HepG2 (cell line): ENCODE measurements around the gene PDZD2.

ENCODE experiments used
- CBFB ChIP-seq: sonication (generic); formaldehyde crosslinking; IDR thresholded peaks from 2 replicates; pipeline ENCODE4 v1.4.0; 2020; ENCODE audit warnings: missing genetic modification reagents
- KLF16 ChIP-seq, 2 experiments: sonication (generic) in 1 of 2; formaldehyde crosslinking in 1 of 2; IDR thresholded peaks; 2 replicates each; pipeline versions ENCODE4 v1.6.1 to v1.8.0; 2016 to 2023; ENCODE audit warnings: missing genetic modification reagents in 2 of 2, missing compliant biosample characterization in 1 of 2
- YY1 ChIP-seq: IDR thresholded peaks from 2 replicates; pipeline ENCODE4 v1.6.1; 2011; ENCODE audit warnings: low read length, low read depth, moderate library complexity, mild to moderate bottlenecking; ENCODE audit not compliant: insufficient read depth, insufficient replicate concordance
- ZNF660 ChIP-seq: sonication (generic); formaldehyde crosslinking; IDR thresholded peaks from 2 replicates; pipeline ENCODE4 v1.5.1; 2020; ENCODE audit warnings: mild to moderate bottlenecking, low read depth, missing genetic modification reagents, borderline replicate concordance
- ZNF670 ChIP-seq: sonication (generic); formaldehyde crosslinking; IDR thresholded peaks from 2 replicates; pipeline ENCODE4 v1.8.0; 2022; ENCODE audit warnings: mild to moderate bottlenecking, missing genetic modification reagents, borderline replicate concordance
- TF ChIP-seq, protein P1 (sequence below): sonication (generic); formaldehyde crosslinking; IDR thresholded peaks from 2 replicates; pipeline ENCODE4 v1.4.0; 2020; ENCODE audit warnings: missing genetic modification reagents; ENCODE audit errors: not compliant biosample characterization

DNA sequence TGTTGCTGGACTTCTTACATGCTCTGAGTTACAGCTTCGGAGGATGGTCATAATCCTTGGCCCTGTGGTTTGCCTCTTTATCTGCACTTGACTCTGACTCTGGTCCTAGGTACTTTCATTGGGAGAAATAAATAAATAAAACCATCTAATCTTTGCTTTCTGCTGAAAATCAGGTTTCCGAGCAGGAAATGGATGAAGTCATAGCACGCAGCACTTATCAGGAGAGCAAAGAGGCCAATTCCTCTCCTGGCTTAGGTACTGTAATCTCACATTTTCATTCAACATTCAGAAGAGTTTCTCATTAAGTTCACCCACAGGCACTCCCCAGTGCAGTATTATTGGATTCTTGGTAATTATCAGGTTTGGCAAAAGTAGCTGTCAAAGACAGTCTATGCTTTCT lies 430.5 kb downstream of the PDZD2 start:
- no peak for TF ChIP-seq YY1
- no peak for TF ChIP-seq ZNF670 (CRISPR knock-in tag)
- no peak for TF ChIP-seq ZNF660 (CRISPR knock-in tag)
- TF ChIP-seq KLF16 (CRISPR knock-in tag; IDR thresholded peaks at IDR 0.05) = no peak
- TF ChIP-seq CBFB = no peak
- TF ChIP-seq, protein P1, sequence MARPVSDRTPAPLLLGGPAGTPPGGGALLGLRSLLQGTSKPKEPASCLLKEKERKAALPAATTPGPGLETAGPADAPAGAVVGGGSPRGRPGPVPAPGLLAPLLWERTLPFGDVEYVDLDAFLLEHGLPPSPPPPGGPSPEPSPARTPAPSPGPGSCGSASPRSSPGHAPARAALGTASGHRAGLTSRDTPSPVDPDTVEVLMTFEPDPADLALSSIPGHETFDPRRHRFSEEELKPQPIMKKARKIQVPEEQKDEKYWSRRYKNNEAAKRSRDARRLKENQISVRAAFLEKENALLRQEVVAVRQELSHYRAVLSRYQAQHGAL = no peak
